GM10847 (cell line): ENCODE results near the gene TBC1D7.
A peak's percentile ranks its signal among the peaks of the same experiment; 100 is the strongest.

ENCODE experiments used
- POLR2A ChIP-seq: IDR thresholded peaks from 2 replicates; pipeline ENCODE4 v1.6.1; 2011; ENCODE audit not compliant: insufficient read length; ENCODE audit errors: extremely low read depth

Gene TBC1D7

GRCh38 chr6:13292774-13293173, 35.6 kb downstream of the TBC1D7 start:
- no peak for TF ChIP-seq POLR2A

GRCh38 chr6:13290335-13290734, 38.0 kb downstream of the TBC1D7 start:
- TF ChIP-seq POLR2A: no peak

- TF ChIP-seq POLR2A: no peak
Observed at GRCh38 chr6:13289789-13290318, 38.5 kb downstream of the TBC1D7 start.

GRCh38 chr6:13288969-13289391, 39.4 kb downstream of the TBC1D7 start:
- no peak for TF ChIP-seq POLR2A

- peak; percentile 9 for TF ChIP-seq POLR2A
Observed at GRCh38 chr6:13288481-13288880, 39.9 kb downstream of the TBC1D7 start.

GRCh38 chr6:13287104-13287503, 41.2 kb downstream of the TBC1D7 start:
- no peak for TF ChIP-seq POLR2A

- no peak for TF ChIP-seq POLR2A
Observed at GRCh38 chr6:13286181-13286580, 42.2 kb downstream of the TBC1D7 start.

GRCh38 chr6:13285705-13286104, 42.6 kb downstream of the TBC1D7 start:
- no peak for TF ChIP-seq POLR2A

- no peak for TF ChIP-seq POLR2A
Observed at GRCh38 chr6:13284646-13285045, 43.7 kb downstream of the TBC1D7 start.

- no peak for TF ChIP-seq POLR2A
Observed at GRCh38 chr6:13283331-13283730, 45.0 kb downstream of the TBC1D7 start.

- no peak for TF ChIP-seq POLR2A
Observed at GRCh38 chr6:13282393-13283069, 45.8 kb downstream of the TBC1D7 start.

- TF ChIP-seq POLR2A: no peak
Observed at GRCh38 chr6:13281686-13282085, 46.7 kb downstream of the TBC1D7 start.

GRCh38 chr6:13280254-13280653, 48.1 kb downstream of the TBC1D7 start:
- TF ChIP-seq POLR2A: no peak

- TF ChIP-seq POLR2A: no peak
Observed at GRCh38 chr6:13278991-13279390, 49.3 kb downstream of the TBC1D7 start.

GRCh38 chr6:13278164-13278563, 50.2 kb downstream of the TBC1D7 start:
- no peak for TF ChIP-seq POLR2A

- TF ChIP-seq POLR2A: no peak
Observed at GRCh38 chr6:13277231-13277630, 51.1 kb downstream of the TBC1D7 start.

- no peak for TF ChIP-seq POLR2A
Observed at GRCh38 chr6:13275435-13275989, 52.8 kb downstream of the TBC1D7 start.
